ENCODE measurements around the gene FAM8A1. TPM values are rescaled to one million over a fixed set of nuclear protein-coding genes. Genes with fewer than 3 reads are reported as not detected.

Gene FAM8A1, protein sequence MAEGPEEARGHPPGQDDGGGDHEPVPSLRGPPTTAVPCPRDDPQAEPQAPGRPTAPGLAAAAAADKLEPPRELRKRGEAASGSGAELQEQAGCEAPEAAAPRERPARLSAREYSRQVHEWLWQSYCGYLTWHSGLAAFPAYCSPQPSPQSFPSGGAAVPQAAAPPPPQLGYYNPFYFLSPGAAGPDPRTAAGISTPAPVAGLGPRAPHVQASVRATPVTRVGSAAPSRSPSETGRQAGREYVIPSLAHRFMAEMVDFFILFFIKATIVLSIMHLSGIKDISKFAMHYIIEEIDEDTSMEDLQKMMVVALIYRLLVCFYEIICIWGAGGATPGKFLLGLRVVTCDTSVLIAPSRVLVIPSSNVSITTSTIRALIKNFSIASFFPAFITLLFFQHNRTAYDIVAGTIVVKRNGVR
- total RNA-seq: 11.0 and 12.3 TPM in 2 replicates

DNA sequence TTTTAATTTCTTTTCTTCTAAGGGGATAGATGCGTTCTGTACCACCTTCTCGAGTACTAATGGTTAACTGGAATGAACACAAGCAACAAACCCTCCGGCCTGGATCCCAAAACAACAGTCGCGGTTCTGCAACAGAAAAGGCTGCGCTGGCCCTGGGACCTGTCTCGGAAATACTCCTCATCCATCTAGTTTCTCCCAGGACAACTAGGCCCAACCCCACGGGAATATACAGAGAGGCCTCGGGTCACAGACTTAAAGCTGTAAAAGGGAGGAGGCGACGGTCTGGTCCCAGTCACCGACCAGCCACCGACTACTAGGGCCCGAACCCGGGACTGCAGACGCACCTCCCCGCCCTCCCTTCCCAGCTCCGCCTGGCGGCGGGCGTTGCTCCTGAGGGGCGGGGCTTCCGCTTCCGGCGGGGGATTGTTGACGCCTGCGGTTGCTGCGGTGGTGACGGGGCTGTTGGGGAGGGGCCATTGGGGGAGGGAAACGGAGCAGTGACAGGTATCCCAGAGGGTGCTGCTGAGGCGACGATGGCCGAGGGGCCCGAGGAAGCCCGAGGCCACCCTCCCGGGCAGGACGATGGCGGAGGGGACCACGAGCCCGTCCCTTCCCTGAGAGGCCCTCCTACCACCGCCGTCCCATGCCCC is at the start of gene FAM8A1:
Gene FAM8A1 (plus strand): TSS at position 426 of the 650 bp plus-strand sequence. CDS start 108 bp downstream, at position 534.

Other genes with a start within 250 kb of the FAM8A1 start
- 1.6 and 5.6 TPM in 2 replicates for gene CAP2, start 206.7 kb upstream of the FAM8A1 start, total RNA-seq
- 24.0 and 28.1 TPM in 2 replicates for gene NUP153, start 106.6 kb downstream of the FAM8A1 start, total RNA-seq

Measured in epithelial cell of umbilical artery (primary cell).